MCF 10A (cell line): ENCODE results near the gene MCTP2. TPM values are rescaled to one million over a fixed set of nuclear protein-coding genes. Genes with fewer than 3 reads are reported as not detected.
A peak's percentile ranks its signal among the peaks of the same experiment; 100 is the strongest.

Experiments
- BruUV-seq: library from RNA; stranded (reverse); fragments of 400-500 nt; replicated peaks from 2 replicates; lab custom pipeline; 2021; lab: Mats Ljungman, UMichigan
- CTCF ChIA-PET: fragments of 300-600 bp; sonication (Branson Sonifier 250); formaldehyde crosslinking; extraction: SDS; loops from one replicate; lab custom pipeline; 2021; ENCODE audit warnings: antibody characterized with exemption, inconsistent platforms; lab: Yijun Ruan, JAX
- POLR2A ChIA-PET: fragments of 300-600, 350-650 bp; sonication (Branson Sonifier 250); formaldehyde crosslinking; extraction: SDS; loops from one replicate; lab custom pipeline; 2020; ENCODE audit warnings: antibody characterized with exemption, inconsistent platforms; lab: Yijun Ruan, JAX
- DNase-seq: peaks from one replicate; pipeline ENCODE4 v3.0.0-alpha.2; 2018; ENCODE audit not compliant: unreplicated experiment
- H3K27ac Mint-ChIP-seq: one replicate; pipeline ENCODE4 v1.8.0; 2022; ENCODE audit warnings: mild to moderate bottlenecking, low read depth, mixed read lengths; ENCODE audit not compliant: unreplicated experiment
- H3K27me3 Mint-ChIP-seq: one replicate; pipeline ENCODE4 v1.8.0; 2022; ENCODE audit warnings: mixed read lengths; ENCODE audit not compliant: insufficient read depth, unreplicated experiment
- H3K36me3 Mint-ChIP-seq: one replicate; pipeline ENCODE4 v1.8.0; 2022; ENCODE audit warnings: mild to moderate bottlenecking, moderate library complexity, mixed read lengths; ENCODE audit not compliant: insufficient read depth, unreplicated experiment
- H3K4me1 Mint-ChIP-seq: one replicate; pipeline ENCODE4 v1.8.0; 2022; ENCODE audit warnings: mixed read lengths; ENCODE audit not compliant: insufficient read depth, unreplicated experiment
- H3K4me3 Mint-ChIP-seq: one replicate; pipeline ENCODE4 v1.8.0; 2022; ENCODE audit warnings: mild to moderate bottlenecking, moderate library complexity, mixed read lengths; ENCODE audit not compliant: unreplicated experiment
- H3K9me3 Mint-ChIP-seq: one replicate; pipeline ENCODE4 v1.8.0; 2022; ENCODE audit warnings: mixed read lengths; ENCODE audit not compliant: unreplicated experiment
- intact Hi-C: fragments of 100-400 bp; cut with micrococcal nuclease; formaldehyde crosslinking; loops from 2 replicates; pipeline ENCODE4 v1.14.1; 2022
- total RNA-seq: library from RNA; stranded (reverse); gene quantifications from 2 replicates; pipeline ENCODE4 v1.2.3, GENCODE V29; 2022
- TF ChIP-seq, protein P1 (sequence below): fragments of 200-600 bp; IDR thresholded peaks from one replicate; pipeline ENCODE4 v1.8.0; 2022; ENCODE audit warnings: antibody characterized with exemption, mild to moderate bottlenecking; ENCODE audit not compliant: unreplicated experiment

MCTP2 gene
- total RNA-seq, 1 experiment from 2014 or later = 25.7 TPM

GRCh38 chr15:94451466-94451865, 220.1 kb downstream of the MCTP2 start:
- TF ChIP-seq, protein P1, sequence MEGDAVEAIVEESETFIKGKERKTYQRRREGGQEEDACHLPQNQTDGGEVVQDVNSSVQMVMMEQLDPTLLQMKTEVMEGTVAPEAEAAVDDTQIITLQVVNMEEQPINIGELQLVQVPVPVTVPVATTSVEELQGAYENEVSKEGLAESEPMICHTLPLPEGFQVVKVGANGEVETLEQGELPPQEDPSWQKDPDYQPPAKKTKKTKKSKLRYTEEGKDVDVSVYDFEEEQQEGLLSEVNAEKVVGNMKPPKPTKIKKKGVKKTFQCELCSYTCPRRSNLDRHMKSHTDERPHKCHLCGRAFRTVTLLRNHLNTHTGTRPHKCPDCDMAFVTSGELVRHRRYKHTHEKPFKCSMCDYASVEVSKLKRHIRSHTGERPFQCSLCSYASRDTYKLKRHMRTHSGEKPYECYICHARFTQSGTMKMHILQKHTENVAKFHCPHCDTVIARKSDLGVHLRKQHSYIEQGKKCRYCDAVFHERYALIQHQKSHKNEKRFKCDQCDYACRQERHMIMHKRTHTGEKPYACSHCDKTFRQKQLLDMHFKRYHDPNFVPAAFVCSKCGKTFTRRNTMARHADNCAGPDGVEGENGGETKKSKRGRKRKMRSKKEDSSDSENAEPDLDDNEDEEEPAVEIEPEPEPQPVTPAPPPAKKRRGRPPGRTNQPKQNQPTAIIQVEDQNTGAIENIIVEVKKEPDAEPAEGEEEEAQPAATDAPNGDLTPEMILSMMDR = no peak
- peak overlapping the region; percentile 51 for H3K27ac Mint-ChIP-seq
- no peaks in the 10 kb centered on the region for H3K27me3 Mint-ChIP-seq
- no peaks in the 10 kb centered on the region for H3K4me1 Mint-ChIP-seq
- DNase-seq = no peak
- CTCF ChIA-PET = no interaction called here
- intact Hi-C loops = no loop called here
- peaks cover 7% of the 10 kb centered on the region for H3K36me3 Mint-ChIP-seq
- no peak overlapping the region for H3K4me3 Mint-ChIP-seq
- BruUV-seq = no TSS peak
- POLR2A ChIA-PET = interaction anchor here (1.2 kb wide), 1 partner anchor 8 kb away, joined by 4 read pairs; no protein-coding TSS in a partner anchor
- H3K9me3 Mint-ChIP-seq = no peaks in the 10 kb centered on the region

DNA sequence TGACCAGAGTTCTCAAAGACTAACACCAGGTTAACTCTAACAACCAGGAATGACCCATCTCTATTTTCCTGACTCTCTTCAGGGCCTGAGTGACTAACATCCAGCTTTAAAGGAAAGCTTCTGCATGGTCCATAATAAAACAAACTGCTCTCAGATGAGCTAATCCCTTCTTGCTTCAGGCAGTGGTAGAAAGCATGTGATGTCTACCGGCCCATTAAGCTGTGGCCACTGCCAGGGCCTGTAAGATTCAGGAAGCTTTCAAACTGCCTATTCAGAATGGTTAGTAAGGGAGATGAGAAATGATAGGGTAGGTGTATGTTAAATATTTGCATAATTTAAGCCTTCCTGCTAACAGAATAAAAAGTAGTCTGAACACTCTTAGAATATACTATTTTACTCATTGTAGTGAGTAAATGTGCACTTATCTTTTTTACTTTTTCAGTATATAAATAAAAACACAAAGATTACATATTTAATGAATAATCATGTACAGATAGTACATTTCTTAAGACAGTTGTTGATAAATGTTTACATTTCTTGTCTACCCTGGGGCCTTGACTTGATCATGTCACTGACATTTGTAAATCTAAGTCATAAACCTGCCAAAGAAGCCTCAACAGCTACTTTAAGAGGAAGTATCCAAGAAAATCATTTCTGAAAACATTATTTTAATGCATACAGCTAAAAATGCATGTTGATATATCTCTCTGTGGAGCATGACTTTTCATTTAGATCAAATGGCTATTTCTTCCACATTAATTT, 222.0 kb downstream of the MCTP2 start:
- CTCF ChIA-PET = interaction anchor here (0.6 kb wide), 1 partner anchor 525 kb away, joined by 3 read pairs; no protein-coding TSS in a partner anchor

DNA sequence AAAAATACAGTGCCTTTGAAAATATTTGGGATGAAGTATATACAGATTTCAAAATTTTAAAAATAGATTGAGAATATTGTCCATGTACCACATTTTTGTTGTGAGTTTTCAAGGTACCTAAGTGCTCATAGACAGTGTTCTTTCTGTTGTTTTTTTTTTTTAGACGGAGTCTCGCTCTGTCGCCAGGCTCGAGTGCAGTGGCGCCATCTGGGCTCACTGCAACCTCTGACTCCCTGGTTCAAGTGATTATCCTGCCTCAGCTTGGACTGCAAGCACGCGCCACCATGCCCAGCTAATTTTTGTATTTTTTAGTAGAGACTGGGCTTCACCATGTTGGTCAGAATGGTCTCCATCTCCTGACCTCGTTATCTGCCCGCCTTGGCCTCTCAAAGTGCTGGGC, 223.9 kb downstream of the MCTP2 start:
- TF ChIP-seq, protein P1 = no peak
- CTCF ChIA-PET = no interaction called here
- BruUV-seq = no TSS peak
- Mint-ChIP-seq H3K9me3 (no peaks in the 10 kb centered on the region), H3K4me3 (no peak overlapping the region), H3K27me3 (no peaks in the 10 kb centered on the region), H3K27ac (no peak overlapping the region), H3K36me3 (peaks cover 14% of the 10 kb centered on the region), H3K4me1 (no peaks in the 10 kb centered on the region)
- POLR2A ChIA-PET = no interaction called here
- intact Hi-C loops = no loop called here
- no peak for DNase-seq

More for the DNA sequence above, 222.0 kb downstream of the MCTP2 start:
- no peaks in the 10 kb centered on the region for H3K9me3 Mint-ChIP-seq
- TF ChIP-seq, protein P1 = no peak
- peaks cover 13% of the 10 kb centered on the region for H3K36me3 Mint-ChIP-seq
- H3K27me3 Mint-ChIP-seq = no peaks in the 10 kb centered on the region
- DNase-seq = no peak
- intact Hi-C loops = no loop called here
- H3K4me3 Mint-ChIP-seq = no peak overlapping the region
- no peak overlapping the region for H3K27ac Mint-ChIP-seq
- H3K4me1 Mint-ChIP-seq = no peaks in the 10 kb centered on the region
- BruUV-seq = no TSS peak
- POLR2A ChIA-PET = interaction anchor here (0.6 to 1.6 kb wide), 2 partner anchors 9 to 51 kb away, joined by 3 to 4 read pairs; no protein-coding TSS in a partner anchor

GRCh38 chr15:94456226-94456625, 224.9 kb downstream of the MCTP2 start:
- Mint-ChIP-seq H3K9me3 (no peaks in the 10 kb centered on the region), H3K36me3 (peaks cover 11% of the 10 kb centered on the region), H3K27ac (no peak overlapping the region), H3K4me3 (no peak overlapping the region), H3K4me1 (no peaks in the 10 kb centered on the region), H3K27me3 (no peaks in the 10 kb centered on the region)
- ChIA-PET CTCF (interaction anchor here (0.7 kb wide), 1 partner anchor 88 kb away, joined by 3 read pairs; no protein-coding TSS in a partner anchor), POLR2A (interaction anchor here (0.7 kb wide), 1 partner anchor 1377 kb away, joined by 3 read pairs; no protein-coding TSS in a partner anchor)
- intact Hi-C loops = no loop called here
- BruUV-seq = no TSS peak
- no peak for DNase-seq
- TF ChIP-seq, protein P1 = no peak
